PC-3 (cell line): Measurements from ENCODE around the gene VGF. TPM values are rescaled to one million over a fixed set of nuclear protein-coding genes. Genes with fewer than 3 reads are reported as not detected.

ENCODE experiments used
- ATAC-seq: fragments of 200-7000 bp; cut with Tn5 transposase; 2 replicates; pipeline ENCODE4 v1.9.1; 2020; ENCODE audit warnings: mild to moderate bottlenecking, moderate library complexity
- BruUV-seq: library from RNA; stranded (reverse); fragments of 400-500 nt; replicated peaks from 2 replicates; lab custom pipeline; 2021; lab: Mats Ljungman, UMichigan
- CTCF ChIA-PET: fragments of 300-600 bp; sonication (Branson Sonifier 250); formaldehyde crosslinking; loops from one replicate; lab custom pipeline; 2022; ENCODE audit warnings: antibody characterized with exemption; lab: Charles Lee
- POLR2A ChIA-PET: fragments of 300-600 bp; sonication (Branson Sonifier 250); formaldehyde crosslinking; loops from one replicate; lab custom pipeline; 2022; ENCODE audit warnings: antibody characterized with exemption; ENCODE audit not compliant: unreplicated experiment; lab: Charles Lee
- DNase-seq: peaks from one replicate; pipeline ENCODE4 v3.0.0-alpha.2; 2015
- H2AFZ ChIP-seq: fragments of 300-600 bp; sonication (generic); 2 replicates; pipeline ENCODE4 v1.6.0; 2016; ENCODE audit warnings: antibody characterized with exemption, low read length
- H3F3A ChIP-seq: fragments of 300-600 bp; sonication (generic); one replicate; pipeline ENCODE4 v1.6.0; 2017; ENCODE audit warnings: antibody characterized with exemption, low read length, control low read depth, mild to moderate bottlenecking; ENCODE audit not compliant: unreplicated experiment
- H3K27ac ChIP-seq: fragments of 300-600 bp; sonication (generic); 2 replicates; pipeline ENCODE4 v1.5.1; 2016; ENCODE audit warnings: mild to moderate bottlenecking, low read length
- H3K27me3 ChIP-seq: fragments of 300-600 bp; sonication (generic); 2 replicates; pipeline ENCODE4 v1.6.1; 2016; ENCODE audit warnings: low read length, mixed read lengths
- H3K36me3 ChIP-seq: fragments of 300-600 bp; sonication (generic); 2 replicates; pipeline ENCODE4 v1.6.1; 2016; ENCODE audit warnings: low read depth, mixed run types, low read length, mixed read lengths
- H3K4me1 ChIP-seq: fragments of 300-600 bp; sonication (generic); 2 replicates; pipeline ENCODE4 v1.5.1; 2016; ENCODE audit warnings: low read length; ENCODE audit not compliant: insufficient read depth
- H3K4me2 ChIP-seq: fragments of 300-600 bp; sonication (generic); 2 replicates; pipeline ENCODE4 v1.6.0; 2016; ENCODE audit warnings: low read length
- H3K4me3 ChIP-seq: fragments of 300-600 bp; sonication (generic); 2 replicates; pipeline ENCODE4 v1.5.1; 2016; ENCODE audit warnings: mild to moderate bottlenecking, low read length, mixed read lengths
- H3K79me2 ChIP-seq: fragments of 300-600 bp; sonication (generic); 2 replicates; pipeline ENCODE4 v1.6.1; 2017; ENCODE audit warnings: low read length, mixed read lengths
- H3K9ac ChIP-seq: fragments of 300-600 bp; sonication (generic); 2 replicates; pipeline ENCODE4 v1.6.0; 2016; ENCODE audit warnings: mild to moderate bottlenecking, low read length
- H3K9me2 ChIP-seq: fragments of 300-600 bp; sonication (generic); replicated peaks from 2 replicates; pipeline ENCODE4 v1.6.1; 2016; ENCODE audit warnings: mixed run types, low read length, mixed read lengths
- H3K9me3 ChIP-seq: fragments of 300-600 bp; sonication (generic); 2 replicates; pipeline ENCODE4 v1.6.1; 2016; ENCODE audit warnings: low read length, mixed read lengths
- H4K20me1 ChIP-seq: fragments of 300-600 bp; sonication (generic); 2 replicates; pipeline ENCODE4 v1.6.1; 2016; ENCODE audit warnings: low read length, mixed read lengths
- EZH2 ChIP-seq: fragments of 300-600 bp; sonication (generic); IDR thresholded peaks from one replicate; pipeline ENCODE4 v1.6.1; 2017; ENCODE audit warnings: antibody characterized with exemption, mild to moderate bottlenecking, low read length; ENCODE audit not compliant: unreplicated experiment
- EZH2phosphoT487 ChIP-seq: fragments of 300-600 bp; sonication (generic); IDR thresholded peaks from 2 replicates; pipeline ENCODE4 v1.6.1; 2018; ENCODE audit warnings: mild to moderate bottlenecking, antibody characterized with exemption, low read length, borderline replicate concordance
- intact Hi-C: fragments of 100-400 bp; cut with micrococcal nuclease; formaldehyde crosslinking; loops from 2 replicates; pipeline ENCODE4 v1.9.0; 2023
- total RNA-seq: library from RNA; depleted of rRNA; stranded (reverse); fragments of >200 nt; gene quantifications from 2 replicates; pipeline ENCODE4 v1.2.3, GENCODE V29; 2014
- TF ChIP-seq, protein P1 (sequence below): fragments of 300-600 bp; sonication (generic); conservative IDR thresholded peaks from 2 replicates; pipeline ENCODE4 v1.5.1; 2017; ENCODE audit warnings: antibody characterized with exemption, low read depth, mild to moderate bottlenecking, low read length

VGF gene
- total RNA-seq, 1 experiment from 2014 or later, result 1.6 TPM

DNA sequence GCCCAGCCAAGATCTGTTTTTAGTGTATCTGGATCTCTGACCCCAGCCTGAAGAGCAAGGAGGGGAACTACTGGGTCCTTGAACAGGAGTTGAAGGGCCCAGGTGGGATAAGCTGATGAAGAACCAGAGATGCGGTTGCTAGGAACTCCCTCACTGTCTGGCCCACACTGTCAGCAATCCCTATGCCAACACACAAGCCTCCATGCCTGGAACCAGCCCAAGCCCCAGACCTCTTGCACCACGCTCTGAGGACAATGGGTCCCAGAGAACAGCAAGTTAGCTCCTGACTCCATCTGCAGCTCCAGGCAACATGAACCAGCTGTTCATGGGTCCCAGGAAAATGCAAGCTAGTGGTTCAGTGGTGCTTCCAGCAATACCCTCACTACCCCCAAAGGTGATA lies 12.3 kb upstream of the VGF start:
- Histone ChIP-seq H3K9ac (no peak overlapping the region), H3K9me2 (no peaks in the 10 kb centered on the region), H2AFZ (no peak overlapping the region), H3K4me3 (no peak overlapping the region), H3F3A (no peaks in the 10 kb centered on the region), H4K20me1 (no peaks in the 10 kb centered on the region), H3K9me3 (no peaks in the 10 kb centered on the region), H3K27ac (no peak overlapping the region), H3K27me3 (peaks cover 13% of the 10 kb centered on the region), H3K36me3 (no peaks in the 10 kb centered on the region), H3K4me1 (peaks cover 11% of the 10 kb centered on the region), H3K79me2 (no peaks in the 10 kb centered on the region), H3K4me2 (no peak overlapping the region)
- intact Hi-C loops, result no loop called here
- no peak for ATAC-seq
- TF ChIP-seq EZH2phosphoT487 (no peak), EZH2 (no peak)
- TF ChIP-seq, protein P1, sequence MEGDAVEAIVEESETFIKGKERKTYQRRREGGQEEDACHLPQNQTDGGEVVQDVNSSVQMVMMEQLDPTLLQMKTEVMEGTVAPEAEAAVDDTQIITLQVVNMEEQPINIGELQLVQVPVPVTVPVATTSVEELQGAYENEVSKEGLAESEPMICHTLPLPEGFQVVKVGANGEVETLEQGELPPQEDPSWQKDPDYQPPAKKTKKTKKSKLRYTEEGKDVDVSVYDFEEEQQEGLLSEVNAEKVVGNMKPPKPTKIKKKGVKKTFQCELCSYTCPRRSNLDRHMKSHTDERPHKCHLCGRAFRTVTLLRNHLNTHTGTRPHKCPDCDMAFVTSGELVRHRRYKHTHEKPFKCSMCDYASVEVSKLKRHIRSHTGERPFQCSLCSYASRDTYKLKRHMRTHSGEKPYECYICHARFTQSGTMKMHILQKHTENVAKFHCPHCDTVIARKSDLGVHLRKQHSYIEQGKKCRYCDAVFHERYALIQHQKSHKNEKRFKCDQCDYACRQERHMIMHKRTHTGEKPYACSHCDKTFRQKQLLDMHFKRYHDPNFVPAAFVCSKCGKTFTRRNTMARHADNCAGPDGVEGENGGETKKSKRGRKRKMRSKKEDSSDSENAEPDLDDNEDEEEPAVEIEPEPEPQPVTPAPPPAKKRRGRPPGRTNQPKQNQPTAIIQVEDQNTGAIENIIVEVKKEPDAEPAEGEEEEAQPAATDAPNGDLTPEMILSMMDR, result no peak
- BruUV-seq, result no TSS peak
- ChIA-PET POLR2A (no interaction called here), CTCF (no interaction called here)
- DNase-seq, result no peak

DNA sequence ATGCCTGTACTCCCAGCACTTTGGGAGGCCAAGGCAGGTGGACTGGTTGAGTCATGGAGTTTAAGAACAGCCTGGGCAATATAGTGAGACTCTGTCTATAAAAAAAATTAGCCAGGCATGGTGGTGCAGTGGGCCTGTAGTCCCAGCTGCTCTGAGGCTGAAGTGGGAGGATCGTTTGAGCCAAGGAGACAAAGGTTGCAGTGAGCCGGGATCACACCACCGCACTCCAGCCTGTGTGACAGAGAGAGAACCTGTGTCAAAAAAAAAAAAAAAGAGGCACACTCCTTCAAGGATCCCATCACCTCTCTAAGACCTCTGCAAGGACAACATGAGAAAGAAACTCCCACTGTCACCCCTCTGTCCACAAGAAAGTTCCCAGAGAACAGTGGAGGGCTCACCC lies 10.3 kb upstream of the VGF start:
- POLR2A ChIA-PET, result no interaction called here
- DNase-seq, result no peak
- no TSS peak for BruUV-seq
- Histone ChIP-seq H3K4me1 (peaks cover 19% of the 10 kb centered on the region), H3K4me2 (no peak overlapping the region), H3K36me3 (no peaks in the 10 kb centered on the region), H3K4me3 (no peak overlapping the region), H3K9ac (no peak overlapping the region), H3K9me2 (no peaks in the 10 kb centered on the region), H3F3A (no peaks in the 10 kb centered on the region), H4K20me1 (no peaks in the 10 kb centered on the region), H3K9me3 (no peaks in the 10 kb centered on the region), H2AFZ (no peak overlapping the region), H3K27me3 (peaks cover 33% of the 10 kb centered on the region), H3K27ac (no peak overlapping the region), H3K79me2 (no peaks in the 10 kb centered on the region)
- CTCF ChIA-PET, result no interaction called here
- no peak for ATAC-seq
- intact Hi-C loops, result no loop called here
- TF ChIP-seq, protein P1, result no peak
- no peak for TF ChIP-seq EZH2phosphoT487
- TF ChIP-seq EZH2, result no peak

DNA sequence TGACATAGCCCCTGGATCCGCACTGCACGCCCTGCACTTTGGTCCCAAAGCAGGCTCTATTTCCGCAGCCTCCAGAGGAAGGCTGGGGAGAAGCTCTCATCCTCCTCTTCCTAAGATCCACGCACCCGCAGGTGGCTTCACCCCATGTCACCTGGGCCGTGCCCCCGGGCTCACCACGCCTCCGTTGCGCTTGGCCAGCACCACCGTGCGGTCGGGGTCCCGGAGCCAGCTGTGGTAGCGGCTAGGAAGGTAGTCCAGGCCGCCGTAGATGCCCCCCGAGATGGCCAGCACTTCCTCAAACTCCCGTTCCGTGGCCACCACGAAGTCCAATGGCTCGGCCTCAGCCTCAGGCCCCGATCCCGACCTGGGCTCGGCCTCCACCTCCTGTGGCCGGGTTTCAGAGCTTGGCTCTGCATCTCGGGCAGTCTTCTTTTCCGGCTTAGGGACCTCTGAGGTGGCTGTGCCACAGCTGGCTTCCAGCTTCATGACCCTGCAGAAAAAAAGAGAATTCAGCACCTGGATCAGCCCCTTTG lies 9.0 kb upstream of the VGF start:
- BruUV-seq, result no TSS peak
- CTCF ChIA-PET, result interaction anchor here (0.5 to 0.8 kb wide), 2 partner anchors 18 to 30 kb away, joined by 3 to 5 read pairs; no protein-coding TSS in a partner anchor
- Histone ChIP-seq H3K79me2 (no peaks in the 10 kb centered on the region), H3K9me3 (no peaks in the 10 kb centered on the region), H4K20me1 (no peaks in the 10 kb centered on the region), H3K9me2 (no peaks in the 10 kb centered on the region), H3K4me3 (no peak overlapping the region; the same call in 1 of the 2 replicates), H3K36me3 (no peaks in the 10 kb centered on the region), H3K27ac (no peak overlapping the region), H3F3A (no peaks in the 10 kb centered on the region), H3K9ac (no peak overlapping the region), H3K4me2 (peak overlapping the region; percentile 83), H3K4me1 (peaks cover 22% of the 10 kb centered on the region), H2AFZ (peak overlapping the region; percentile 50; the same call in 1 of the 2 replicates), H3K27me3 (peaks cover 41% of the 10 kb centered on the region)
- POLR2A ChIA-PET, result interaction anchor here (0.6 kb wide), 2 partner anchors 8 to 562 kb away, joined by 3 to 4 read pairs; partner anchors contain the start of gene MOSPD3
- ATAC-seq, result no peak
- intact Hi-C loops, result no loop called here
- no peak for DNase-seq
- TF ChIP-seq EZH2phosphoT487 (no peak), EZH2 (no peak)
- TF ChIP-seq, protein P1, result no peak
